ENCODE data around the gene PIP5K1B.

Gene PIP5K1B

DNA sequence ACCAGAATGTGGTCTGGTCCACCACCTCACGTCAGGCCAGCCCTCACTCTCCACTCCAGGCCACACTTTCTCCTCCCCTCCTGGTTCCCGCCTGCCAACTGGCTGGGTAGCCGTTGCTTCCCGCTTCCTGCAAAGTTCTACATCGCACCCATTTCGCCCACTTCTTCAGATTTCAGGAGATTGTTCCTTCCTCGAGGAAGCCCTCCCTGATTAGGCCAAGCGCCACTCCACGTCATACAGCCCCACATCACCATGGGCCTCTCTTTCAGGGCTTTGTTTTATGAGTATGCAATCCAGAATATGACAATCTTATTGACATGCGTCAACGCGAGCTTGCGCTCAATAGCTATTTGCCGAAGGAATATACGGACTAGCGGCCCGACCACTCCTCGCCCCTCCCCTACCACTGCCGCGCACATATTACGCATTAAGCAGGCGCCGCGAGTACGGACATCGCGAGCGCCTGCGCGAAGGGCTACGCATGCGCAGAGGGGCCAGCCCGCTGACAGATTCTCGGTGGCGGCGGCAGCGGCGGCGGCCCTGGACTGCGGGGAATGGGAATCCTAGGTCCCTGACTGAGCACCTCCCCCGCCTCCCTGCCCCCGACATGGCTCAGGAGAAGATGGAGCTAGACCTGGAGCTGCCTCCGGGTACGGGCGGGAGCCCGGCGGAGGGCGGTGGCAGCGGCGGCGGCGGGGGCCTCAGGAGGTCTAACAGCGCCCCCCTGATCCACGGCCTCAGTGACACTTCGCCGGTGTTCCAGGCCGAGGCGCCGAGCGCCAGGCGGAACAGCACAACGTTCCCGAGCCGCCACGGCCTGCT lies 74.7 kb downstream of the PIP5K1B start:
- TF ChIP-seq, protein P1, sequence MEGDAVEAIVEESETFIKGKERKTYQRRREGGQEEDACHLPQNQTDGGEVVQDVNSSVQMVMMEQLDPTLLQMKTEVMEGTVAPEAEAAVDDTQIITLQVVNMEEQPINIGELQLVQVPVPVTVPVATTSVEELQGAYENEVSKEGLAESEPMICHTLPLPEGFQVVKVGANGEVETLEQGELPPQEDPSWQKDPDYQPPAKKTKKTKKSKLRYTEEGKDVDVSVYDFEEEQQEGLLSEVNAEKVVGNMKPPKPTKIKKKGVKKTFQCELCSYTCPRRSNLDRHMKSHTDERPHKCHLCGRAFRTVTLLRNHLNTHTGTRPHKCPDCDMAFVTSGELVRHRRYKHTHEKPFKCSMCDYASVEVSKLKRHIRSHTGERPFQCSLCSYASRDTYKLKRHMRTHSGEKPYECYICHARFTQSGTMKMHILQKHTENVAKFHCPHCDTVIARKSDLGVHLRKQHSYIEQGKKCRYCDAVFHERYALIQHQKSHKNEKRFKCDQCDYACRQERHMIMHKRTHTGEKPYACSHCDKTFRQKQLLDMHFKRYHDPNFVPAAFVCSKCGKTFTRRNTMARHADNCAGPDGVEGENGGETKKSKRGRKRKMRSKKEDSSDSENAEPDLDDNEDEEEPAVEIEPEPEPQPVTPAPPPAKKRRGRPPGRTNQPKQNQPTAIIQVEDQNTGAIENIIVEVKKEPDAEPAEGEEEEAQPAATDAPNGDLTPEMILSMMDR (IDR thresholded peaks at IDR 0.05): peak; percentile 9
- H2AFZ ChIP-seq: peak overlapping the region; percentile 97
- H3K4me1 ChIP-seq: peaks cover 9% of the 10 kb centered on the region

DNA sequence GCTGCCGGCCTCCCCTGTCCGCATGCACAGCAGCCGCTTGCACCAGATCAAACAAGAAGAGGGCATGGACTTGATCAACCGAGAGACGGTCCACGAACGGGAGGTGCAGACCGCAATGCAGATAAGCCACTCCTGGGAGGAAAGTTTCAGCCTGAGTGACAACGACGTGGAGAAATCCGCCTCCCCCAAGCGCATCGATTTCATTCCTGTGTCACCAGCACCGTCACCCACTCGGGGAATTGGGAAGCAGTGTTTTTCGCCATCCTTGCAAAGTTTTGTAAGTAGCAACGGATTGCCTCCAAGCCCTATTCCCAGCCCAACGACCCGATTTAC lies 75.3 kb downstream of the PIP5K1B start:
- H3K4me3 ChIP-seq (ENCODE audit: low read depth, low read length): peak overlapping the region; percentile 96
- peak overlapping the region; percentile 50 for H3K9ac ChIP-seq
- no peaks in the 10 kb centered on the region for H3K79me2 ChIP-seq
- peak overlapping the region; percentile 90 for H3K27ac ChIP-seq
- peak overlapping the region; percentile 100 for H3K4me2 ChIP-seq (ENCODE audit: low read length)
- no peaks in the 10 kb centered on the region for H3K36me3 ChIP-seq (ENCODE audit: control insufficient read depth, insufficient read depth, low read length)
- H3K27me3 ChIP-seq (ENCODE audit: control insufficient read depth, insufficient read depth, low read length): no peaks in the 10 kb centered on the region
- TF ChIP-seq, protein P1 (IDR thresholded peaks at IDR 0.05): no peak
- peaks cover 9% of the 10 kb centered on the region for H3K4me1 ChIP-seq
- peak overlapping the region; percentile 97 for H2AFZ ChIP-seq
- no peaks in the 10 kb centered on the region for H3K9me3 ChIP-seq (ENCODE audit: control insufficient read depth, low read length)

More for the DNA sequence above, 74.7 kb downstream of the PIP5K1B start:
- H3K9ac ChIP-seq: peak overlapping the region; percentile 50
- no peaks in the 10 kb centered on the region for H3K36me3 ChIP-seq (ENCODE audit: control insufficient read depth, insufficient read depth, low read length)
- peak overlapping the region; percentile 100 for H3K4me2 ChIP-seq (ENCODE audit: low read length)
- peak overlapping the region; percentile 96 for H3K4me3 ChIP-seq (ENCODE audit: low read depth, low read length)
- H3K27ac ChIP-seq: peak overlapping the region; percentile 90
- H3K79me2 ChIP-seq: no peaks in the 10 kb centered on the region
- H3K9me3 ChIP-seq (ENCODE audit: control insufficient read depth, low read length): no peaks in the 10 kb centered on the region
- no peaks in the 10 kb centered on the region for H3K27me3 ChIP-seq (ENCODE audit: control insufficient read depth, insufficient read depth, low read length)

DNA sequence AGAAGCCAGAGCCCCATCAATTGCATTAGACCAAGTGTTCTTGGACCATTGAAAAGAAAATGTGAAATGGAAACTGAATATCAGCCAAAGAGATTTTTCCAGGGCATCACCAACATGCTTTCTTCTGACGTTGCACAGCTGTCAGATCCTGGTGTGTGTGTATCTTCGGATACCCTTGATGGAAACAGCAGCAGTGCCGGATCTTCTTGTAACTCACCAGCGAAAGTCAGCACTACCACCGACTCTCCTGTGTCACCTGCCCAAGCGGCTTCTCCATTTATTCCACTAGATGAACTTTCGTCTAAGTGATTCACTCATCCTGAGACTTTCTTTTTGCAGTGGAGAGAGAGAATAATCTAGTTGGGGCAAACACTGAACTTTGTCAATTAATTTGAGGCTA lies 75.7 kb downstream of the PIP5K1B start:
- Histone ChIP-seq H3K79me2 (no peaks in the 10 kb centered on the region), H3K9me3 (ENCODE audit: control insufficient read depth, low read length) (no peaks in the 10 kb centered on the region), H3K4me2 (ENCODE audit: low read length) (peak overlapping the region; percentile 100), H3K27ac (peak overlapping the region; percentile 90), H3K27me3 (ENCODE audit: control insufficient read depth, insufficient read depth, low read length) (no peaks in the 10 kb centered on the region), H3K9ac (no peak overlapping the region), H3K4me3 (ENCODE audit: low read depth, low read length) (peak overlapping the region; percentile 96), H2AFZ (peak overlapping the region; percentile 97), H3K4me1 (peaks cover 9% of the 10 kb centered on the region), H3K36me3 (ENCODE audit: control insufficient read depth, insufficient read depth, low read length) (no peaks in the 10 kb centered on the region)
- TF ChIP-seq, protein P1 (IDR thresholded peaks at IDR 0.05): no peak

DNA sequence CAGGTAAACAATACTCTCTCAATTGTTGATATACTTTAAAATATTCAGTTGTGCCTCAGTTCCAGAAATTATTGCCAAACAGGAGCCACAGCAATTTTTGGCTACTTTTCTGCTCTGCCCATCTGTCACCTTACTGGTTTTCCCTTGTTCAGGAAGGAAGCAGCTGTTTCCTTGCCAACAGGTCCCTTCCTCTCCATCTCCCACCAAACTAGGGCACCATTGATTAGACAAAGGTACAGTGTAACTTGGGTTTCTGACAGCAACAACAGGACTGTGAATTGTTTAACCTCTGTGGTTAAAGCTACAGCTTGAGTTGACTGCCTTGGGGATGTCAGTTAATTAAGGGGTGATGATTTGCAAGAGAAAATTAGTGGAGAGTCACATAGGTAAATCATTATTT lies 76.9 kb downstream of the PIP5K1B start:
- H3K4me2 ChIP-seq (ENCODE audit: low read length): peak overlapping the region; percentile 11
- H3K4me1 ChIP-seq: peaks cover 9% of the 10 kb centered on the region
- TF ChIP-seq, protein P1 (IDR thresholded peaks at IDR 0.05): no peak
- H3K79me2 ChIP-seq: no peaks in the 10 kb centered on the region
- H2AFZ ChIP-seq: no peak overlapping the region
- no peaks in the 10 kb centered on the region for H3K9me3 ChIP-seq (ENCODE audit: control insufficient read depth, low read length)
- no peak overlapping the region for H3K9ac ChIP-seq
- no peaks in the 10 kb centered on the region for H3K27me3 ChIP-seq (ENCODE audit: control insufficient read depth, insufficient read depth, low read length)
- H3K27ac ChIP-seq: no peak overlapping the region
- no peak overlapping the region for H3K4me3 ChIP-seq (ENCODE audit: low read depth, low read length)
- no peaks in the 10 kb centered on the region for H3K36me3 ChIP-seq (ENCODE audit: control insufficient read depth, insufficient read depth, low read length)

DNA sequence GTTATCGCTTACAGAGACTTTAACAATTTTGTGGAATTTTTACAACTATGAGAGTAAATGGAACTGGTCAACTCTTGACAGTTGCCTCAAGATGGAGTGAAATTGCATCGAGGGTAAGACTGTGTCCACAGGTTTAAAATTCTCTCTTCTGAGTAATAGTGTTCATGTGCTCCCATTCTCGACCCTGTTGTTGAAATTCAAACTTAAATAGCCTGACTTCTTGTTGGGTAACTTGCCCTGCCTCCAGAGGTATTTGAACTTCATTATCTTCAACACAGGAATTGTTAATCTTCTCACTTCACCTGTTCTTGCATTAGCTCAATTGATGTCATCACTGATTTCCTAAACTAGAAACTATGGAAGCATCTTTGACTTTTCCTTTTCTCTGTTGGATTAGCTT lies 77.5 kb downstream of the PIP5K1B start:
- H3K9ac ChIP-seq: no peak overlapping the region
- H3K4me1 ChIP-seq: peaks cover 9% of the 10 kb centered on the region

More for the DNA sequence above, 77.5 kb downstream of the PIP5K1B start:
- TF ChIP-seq, protein P1 (IDR thresholded peaks at IDR 0.05): no peak
- Histone ChIP-seq H3K27ac (no peak overlapping the region), H3K27me3 (ENCODE audit: control insufficient read depth, insufficient read depth, low read length) (no peaks in the 10 kb centered on the region), H2AFZ (no peak overlapping the region), H3K36me3 (ENCODE audit: control insufficient read depth, insufficient read depth, low read length) (no peaks in the 10 kb centered on the region), H3K79me2 (no peaks in the 10 kb centered on the region), H3K4me2 (ENCODE audit: low read length) (peak overlapping the region; percentile 11), H3K4me3 (ENCODE audit: low read depth, low read length) (no peak overlapping the region), H3K9me3 (ENCODE audit: control insufficient read depth, low read length) (no peaks in the 10 kb centered on the region)
